Umbilical cord (tissue), 2 donors: ENCODE results near the gene HGD. TPM values are rescaled to one million over a fixed set of nuclear protein-coding genes. Genes with fewer than 3 reads are reported as not detected.
"Not testable (repeated sequence)": the region's sequence is repeated elsewhere in the genome, so short reads cannot be mapped to it uniquely, and the experiment has no call there.

Experiments used
- DNase-seq: peaks from one replicate; pipeline ENCODE4 v3.0.0-alpha.2; 2015; ENCODE audit warnings: low spot score
- total RNA-seq: library from RNA; depleted of rRNA; stranded (reverse); fragments of >200 nt; gene quantifications from one replicate; pipeline ENCODE4 v1.2.3, GENCODE V29; 2014; ENCODE audit warnings: low replicate concordance; ENCODE audit not compliant: insufficient read depth

The HGD gene
- total RNA-seq, 1 donor from 2014 or later: not detected

DNA sequence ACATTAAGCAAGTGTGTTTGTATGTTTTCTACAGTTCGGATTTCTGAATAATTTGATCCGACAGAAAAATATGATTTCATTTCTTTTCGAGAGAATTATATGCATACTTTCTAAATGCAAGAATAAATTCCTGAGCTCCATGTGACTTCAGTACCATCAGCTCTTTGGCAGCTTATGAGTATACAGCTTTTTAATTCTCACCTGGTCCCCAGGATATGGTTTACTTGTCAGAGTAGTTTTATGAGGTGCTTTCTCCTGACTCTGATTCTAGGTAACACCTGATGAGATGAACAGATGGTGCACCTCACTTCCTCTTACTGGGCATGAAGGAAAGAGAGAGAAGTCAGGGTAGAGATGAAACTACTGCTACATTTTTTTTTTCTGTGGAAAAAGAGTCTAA, 3.1 kb downstream of the HGD start:
- DNase-seq: no peak

- DNase-seq: peak; percentile 85
Observed at GRCh38 chr3:120678331-120678947, 3.6 kb downstream of the HGD start.

- DNase-seq: not testable (repeated sequence)
Observed at GRCh38 chr3:120677193-120677592, 4.8 kb downstream of the HGD start.

DNA sequence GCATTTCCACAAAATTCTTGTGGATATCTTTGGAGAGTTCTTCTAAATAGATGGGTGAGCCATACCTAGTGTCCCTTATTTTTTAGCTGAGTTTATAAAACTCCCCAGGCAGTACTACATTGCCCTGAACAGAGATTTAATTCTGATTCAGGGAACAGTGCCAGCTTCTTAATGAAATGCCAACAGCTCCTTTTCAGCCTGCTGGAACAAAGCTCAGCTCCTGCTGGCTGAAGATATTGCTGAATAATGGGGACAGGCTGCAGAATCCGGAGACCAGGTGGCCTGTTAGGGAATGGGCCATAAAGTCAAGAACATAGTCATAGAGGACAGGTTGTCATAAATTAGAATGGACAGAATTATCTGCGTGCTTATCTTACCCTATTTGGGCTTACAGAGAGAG, 8.9 kb downstream of the HGD start:
- DNase-seq: no peak

DNA sequence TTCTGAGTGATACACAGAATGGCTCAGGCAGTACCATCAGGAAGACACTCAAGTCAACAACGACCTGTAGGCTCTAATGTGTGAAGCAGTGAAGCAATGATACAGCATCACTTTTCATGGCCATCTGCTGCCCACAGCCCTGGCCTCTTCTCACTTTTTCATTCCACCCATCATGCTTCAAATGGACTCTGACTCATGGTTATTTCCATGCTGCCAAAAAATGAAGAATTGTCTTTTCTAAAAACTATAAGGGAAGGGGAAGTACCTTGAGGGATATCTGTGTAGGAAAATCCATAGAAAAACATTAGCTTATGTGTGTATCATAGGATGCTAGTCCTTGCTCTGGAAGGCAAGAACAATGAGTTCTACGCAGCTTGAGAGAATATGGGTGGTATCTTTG, 11.5 kb downstream of the HGD start:
- DNase-seq: no peak

GRCh38 chr3:120664926-120665325, 17.1 kb downstream of the HGD start:
- no peak for DNase-seq

- no peak for DNase-seq
Observed at GRCh38 chr3:120661945-120662344, 20.1 kb downstream of the HGD start.

GRCh38 chr3:120661106-120661905, 20.7 kb downstream of the HGD start:
- DNase-seq: peak; percentile 79

GRCh38 chr3:120659834-120660233, 22.2 kb downstream of the HGD start:
- DNase-seq: no peak

GRCh38 chr3:120659285-120659684, 22.8 kb downstream of the HGD start:
- DNase-seq: no peak

DNA sequence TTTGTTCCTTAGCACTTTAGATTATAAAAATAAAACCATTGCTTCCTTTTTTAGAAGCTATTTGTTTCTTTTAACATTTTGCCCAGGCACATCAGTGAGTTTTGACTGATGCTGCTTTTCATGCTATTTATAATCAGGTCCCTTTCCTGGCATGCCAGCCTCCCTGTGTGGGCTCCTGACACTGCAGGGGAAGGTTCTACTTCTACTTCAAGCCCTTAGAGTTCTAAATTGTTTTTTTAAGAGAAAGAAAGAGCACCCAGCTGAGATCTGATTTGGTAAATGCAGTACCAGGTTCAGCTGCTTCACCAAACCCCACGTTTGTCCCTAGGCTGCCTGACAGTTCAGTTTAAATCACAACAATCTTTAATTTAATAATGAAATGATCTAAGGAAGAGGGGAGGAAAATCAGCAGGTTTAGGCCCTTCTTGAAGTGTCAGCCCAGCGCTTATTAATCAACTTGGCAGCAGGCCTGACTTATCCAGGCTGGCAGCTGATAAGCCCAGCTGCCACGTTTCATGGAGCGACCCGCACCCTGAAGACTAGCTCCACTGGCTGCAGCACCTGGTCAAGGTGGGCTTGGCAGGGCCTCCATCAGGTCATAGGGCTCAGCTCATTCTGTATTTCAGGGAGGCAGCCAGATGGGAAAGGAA, 29.0 kb downstream of the HGD start:
- DNase-seq: no peak

- DNase-seq: no peak
Observed at GRCh38 chr3:120652281-120652680, 29.8 kb downstream of the HGD start.

DNA sequence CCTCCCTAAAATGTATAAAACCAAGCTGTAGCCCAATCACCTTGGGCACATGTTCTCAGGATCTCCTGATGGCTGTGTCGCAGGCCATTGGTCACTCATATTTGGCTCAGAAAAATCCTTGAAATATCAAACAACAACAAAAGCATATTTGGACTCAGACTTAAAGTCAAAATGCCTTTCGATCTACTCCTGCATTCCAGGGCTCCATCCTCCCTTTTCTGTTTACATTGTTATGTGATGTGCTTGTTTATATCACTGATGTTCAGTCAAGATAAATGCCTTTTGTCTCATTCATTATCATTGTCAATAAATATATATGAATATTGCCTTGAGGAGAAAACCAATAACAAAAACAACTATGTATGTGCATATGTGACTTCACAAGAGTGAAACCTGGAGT, 31.7 kb downstream of the HGD start:
- DNase-seq: no peak

GRCh38 chr3:120649830-120650233, 32.2 kb downstream of the HGD start:
- no peak for DNase-seq

DNA sequence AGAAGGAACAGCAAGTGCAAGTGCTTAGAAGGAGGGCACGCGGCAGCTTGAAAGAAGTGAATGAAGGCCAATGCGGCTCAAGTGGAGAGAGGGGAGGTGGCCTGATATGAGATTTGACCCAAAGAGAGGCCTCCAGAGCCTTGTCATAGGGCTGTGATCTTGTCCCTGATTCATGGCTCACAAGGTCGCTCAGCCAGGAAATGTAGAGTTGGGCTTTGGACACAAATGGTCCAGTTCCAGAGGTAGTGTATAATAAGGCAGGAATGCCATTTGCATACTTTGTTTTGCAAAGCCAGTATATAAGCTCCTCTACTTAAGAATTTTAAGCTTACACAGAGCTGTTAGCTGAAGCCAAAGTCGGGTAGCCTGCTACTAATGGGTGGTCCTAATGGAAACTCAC, 33.7 kb downstream of the HGD start:
- DNase-seq: no peak

DNA sequence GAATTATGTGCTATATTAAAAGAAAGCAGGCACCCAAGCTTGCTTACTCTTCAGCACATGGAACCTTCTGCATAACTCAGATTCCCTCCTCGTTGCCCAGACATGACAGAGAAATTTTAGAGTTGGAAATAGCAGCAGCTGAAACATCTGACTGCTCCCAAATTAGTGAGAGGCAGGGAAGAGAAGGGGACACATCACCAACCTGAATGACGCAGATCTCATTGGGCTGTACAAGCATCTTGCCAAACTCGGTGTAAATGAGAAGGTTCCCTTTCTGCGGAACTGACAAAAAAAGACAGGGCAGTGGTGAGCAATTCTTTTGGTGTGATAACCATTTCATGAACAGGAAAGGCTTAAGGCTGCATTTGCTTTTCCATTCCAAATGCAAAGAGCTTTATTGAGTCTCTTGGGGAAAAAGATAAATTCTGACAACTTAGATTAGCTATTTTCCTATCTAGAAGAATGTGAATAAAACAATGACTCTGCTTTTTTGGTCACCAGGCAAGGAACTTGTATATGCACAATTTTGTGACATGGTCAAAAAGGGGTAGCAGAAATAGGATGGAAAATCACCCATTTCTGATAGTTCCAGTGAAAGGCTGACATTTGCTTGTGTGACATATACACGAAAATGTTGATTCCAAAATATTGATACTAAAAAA, 35.1 kb downstream of the HGD start:
- DNase-seq: peak; percentile 45

DNA sequence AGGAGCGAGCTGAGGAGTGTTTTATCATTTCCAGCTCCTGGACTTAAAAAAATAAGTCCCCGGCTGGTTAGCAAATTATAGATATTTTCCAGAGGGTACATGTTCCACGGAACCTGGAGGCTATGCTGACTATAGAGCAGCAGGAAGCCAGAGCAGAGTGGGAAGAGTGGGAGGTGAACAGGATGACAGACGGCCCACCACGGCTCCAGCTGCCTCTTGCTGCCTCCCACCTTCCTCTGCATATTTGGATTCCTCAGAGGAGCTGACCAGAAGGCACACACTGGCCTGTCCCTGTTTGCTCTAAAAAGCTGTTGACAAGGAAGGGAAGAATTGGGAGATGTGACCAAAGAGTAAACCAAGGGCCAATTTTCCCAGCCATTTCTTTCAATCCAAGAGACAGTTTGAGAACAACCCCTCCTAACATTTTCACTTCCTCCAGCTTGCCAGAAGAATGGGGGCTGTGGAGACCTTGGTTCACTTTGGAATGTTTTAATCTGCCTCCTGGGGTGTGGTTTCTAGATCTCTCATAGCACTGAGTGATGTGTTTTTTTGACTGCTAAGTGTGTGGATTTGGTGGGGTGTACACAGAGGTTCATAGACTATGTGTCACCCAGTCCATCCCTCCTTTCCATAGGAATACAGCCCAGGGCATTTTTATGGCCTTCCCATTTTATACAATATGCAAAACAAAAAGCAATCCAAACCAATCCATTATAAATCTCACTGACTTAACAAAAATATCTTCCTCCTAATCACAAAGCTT, 36.8 kb downstream of the HGD start:
- DNase-seq: no peak

DNA sequence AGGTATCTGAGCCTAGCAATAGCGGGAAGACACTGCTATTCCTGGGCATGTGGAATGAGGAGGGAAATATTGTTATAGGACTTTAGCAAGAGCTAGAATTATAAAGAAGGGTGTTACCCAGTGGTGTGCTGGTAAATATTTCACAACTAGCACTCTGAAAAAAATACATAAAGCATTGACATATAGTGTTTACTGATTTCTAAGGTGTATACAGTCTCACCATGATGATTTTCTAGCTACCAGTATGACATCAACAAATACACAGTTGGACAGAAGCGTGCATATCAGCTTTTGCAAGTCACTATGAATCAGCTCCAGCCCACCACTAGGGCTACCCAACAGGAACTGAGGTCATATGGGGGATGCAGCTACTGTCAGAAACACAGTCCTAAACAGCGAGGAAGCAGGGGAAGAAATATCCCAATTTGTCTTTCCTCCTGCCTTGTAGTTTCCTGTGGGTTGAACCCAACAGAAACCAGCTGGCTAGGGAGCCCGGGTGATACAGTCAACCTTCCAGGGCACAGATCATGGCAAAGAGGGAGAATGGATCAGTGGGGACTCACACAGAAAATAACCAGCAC, 39.6 kb downstream of the HGD start:
- DNase-seq: no peak

DNA sequence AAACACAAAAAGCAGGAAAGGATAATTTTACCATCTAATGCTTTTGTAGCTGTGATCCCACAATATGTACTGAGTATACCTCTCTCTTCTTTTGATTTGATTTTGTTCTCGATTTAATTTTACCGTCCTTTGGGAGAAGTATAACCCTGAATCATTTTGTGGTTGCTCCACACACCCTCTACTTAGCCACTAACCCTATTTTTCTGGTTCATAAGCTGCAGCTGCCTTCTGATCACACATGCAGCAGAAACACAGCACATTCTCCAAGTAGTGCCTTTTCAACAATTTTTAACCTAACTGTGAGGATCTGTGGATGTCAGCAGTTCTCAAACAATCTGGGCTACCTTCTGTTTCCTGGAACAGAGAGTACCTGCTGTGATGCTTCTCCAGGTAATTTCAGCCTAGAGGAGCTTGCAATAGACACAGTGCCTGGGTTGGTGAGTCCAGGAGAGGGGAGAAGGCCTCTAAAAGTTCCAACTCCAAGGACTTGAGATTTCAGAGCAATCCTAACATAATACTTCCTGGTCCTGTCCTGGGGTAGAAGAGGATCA, 40.3 kb downstream of the HGD start:
- DNase-seq: no peak

GRCh38 chr3:120640231-120640630, 41.8 kb downstream of the HGD start:
- no peak for DNase-seq

- not testable (repeated sequence) for DNase-seq
Observed at GRCh38 chr3:120638820-120639219, 43.2 kb downstream of the HGD start.
